Measurements from ENCODE around the gene ARHGAP26.

ARHGAP26 gene

GRCh38 chr5:143254819-143255218 is 484.6 kb downstream of the ARHGAP26 start:
- H2AFZ ChIP-seq (ENCODE audit: low read length, unreplicated experiment) = no peak overlapping the region
- no peaks in the 10 kb centered on the region for H3K36me3 ChIP-seq (ENCODE audit: insufficient read depth, low read length)
- no peak overlapping the region for H3K27ac ChIP-seq (ENCODE audit: low read depth, low read length)
- H3K4me1 ChIP-seq (ENCODE audit: control insufficient read depth, insufficient read depth, low read length, unreplicated experiment) = peaks cover 5% of the 10 kb centered on the region
- no peaks in the 10 kb centered on the region for H3K79me2 ChIP-seq (ENCODE audit: control insufficient read depth, insufficient read depth, low read length, unreplicated experiment)
- no peak overlapping the region for H3K4me3 ChIP-seq (ENCODE audit: low read depth, low read length)
- no peaks in the 10 kb centered on the region for H3K27me3 ChIP-seq (ENCODE audit: insufficient read depth, low read length)

- Histone ChIP-seq H3K27me3 (ENCODE audit: insufficient read depth, low read length) (no peaks in the 10 kb centered on the region), H3K4me1 (ENCODE audit: control insufficient read depth, insufficient read depth, low read length, unreplicated experiment) (peaks cover 23% of the 10 kb centered on the region), H3K79me2 (ENCODE audit: control insufficient read depth, insufficient read depth, low read length, unreplicated experiment) (no peaks in the 10 kb centered on the region), H2AFZ (ENCODE audit: low read length, unreplicated experiment) (no peak overlapping the region), H3K36me3 (ENCODE audit: insufficient read depth, low read length) (no peaks in the 10 kb centered on the region), H3K27ac (ENCODE audit: low read depth, low read length) (no peak overlapping the region), H3K4me3 (ENCODE audit: low read depth, low read length) (no peak overlapping the region)
Observed at GRCh38 chr5:143258559-143259253, 488.5 kb downstream of the ARHGAP26 start.

- no peaks in the 10 kb centered on the region for H3K27me3 ChIP-seq (ENCODE audit: insufficient read depth, low read length)
- no peaks in the 10 kb centered on the region for H3K36me3 ChIP-seq (ENCODE audit: insufficient read depth, low read length)
- no peak overlapping the region for H3K27ac ChIP-seq (ENCODE audit: low read depth, low read length)
- no peaks in the 10 kb centered on the region for H3K79me2 ChIP-seq (ENCODE audit: control insufficient read depth, insufficient read depth, low read length, unreplicated experiment)
- H3K4me3 ChIP-seq (ENCODE audit: low read depth, low read length) = no peak overlapping the region
- H3K4me1 ChIP-seq (ENCODE audit: control insufficient read depth, insufficient read depth, low read length, unreplicated experiment) = peaks cover 23% of the 10 kb centered on the region
- no peak overlapping the region for H2AFZ ChIP-seq (ENCODE audit: low read length, unreplicated experiment)
Observed at GRCh38 chr5:143259254-143259605, 489.1 kb downstream of the ARHGAP26 start.

- no peaks in the 10 kb centered on the region for H3K79me2 ChIP-seq (ENCODE audit: control insufficient read depth, insufficient read depth, low read length, unreplicated experiment)
- no peaks in the 10 kb centered on the region for H3K27me3 ChIP-seq (ENCODE audit: insufficient read depth, low read length)
- H2AFZ ChIP-seq (ENCODE audit: low read length, unreplicated experiment) = peak overlapping the region; percentile 28
- peaks cover 23% of the 10 kb centered on the region for H3K4me1 ChIP-seq (ENCODE audit: control insufficient read depth, insufficient read depth, low read length, unreplicated experiment)
- H3K4me3 ChIP-seq (ENCODE audit: low read depth, low read length) = no peak overlapping the region
- no peaks in the 10 kb centered on the region; the same call in 1 of the 2 replicates for H3K36me3 ChIP-seq (ENCODE audit: insufficient read depth, low read length)
- H3K27ac ChIP-seq (ENCODE audit: low read depth, low read length) = peak overlapping the region; percentile 94
Observed at GRCh38 chr5:143261748-143262392, 491.7 kb downstream of the ARHGAP26 start.

GRCh38 chr5:143262393-143263174 is 492.4 kb downstream of the ARHGAP26 start:
- no peaks in the 10 kb centered on the region for H3K79me2 ChIP-seq (ENCODE audit: control insufficient read depth, insufficient read depth, low read length, unreplicated experiment)
- H3K4me1 ChIP-seq (ENCODE audit: control insufficient read depth, insufficient read depth, low read length, unreplicated experiment) = peaks cover 23% of the 10 kb centered on the region
- no peaks in the 10 kb centered on the region; the same call in 1 of the 2 replicates for H3K36me3 ChIP-seq (ENCODE audit: insufficient read depth, low read length)
- no peaks in the 10 kb centered on the region for H3K27me3 ChIP-seq (ENCODE audit: insufficient read depth, low read length)
- peak overlapping the region; percentile 94 for H3K27ac ChIP-seq (ENCODE audit: low read depth, low read length)
- H2AFZ ChIP-seq (ENCODE audit: low read length, unreplicated experiment) = no peak overlapping the region
- H3K4me3 ChIP-seq (ENCODE audit: low read depth, low read length) = no peak overlapping the region

- Histone ChIP-seq H3K27me3 (ENCODE audit: insufficient read depth, low read length) (no peaks in the 10 kb centered on the region), H2AFZ (ENCODE audit: low read length, unreplicated experiment) (peak overlapping the region; percentile 50), H3K27ac (ENCODE audit: low read depth, low read length) (peak overlapping the region; percentile 94), H3K36me3 (ENCODE audit: insufficient read depth, low read length) (no peaks in the 10 kb centered on the region; the same call in 1 of the 2 replicates), H3K4me3 (ENCODE audit: low read depth, low read length) (no peak overlapping the region), H3K4me1 (ENCODE audit: control insufficient read depth, insufficient read depth, low read length, unreplicated experiment) (peaks cover 23% of the 10 kb centered on the region), H3K79me2 (ENCODE audit: control insufficient read depth, insufficient read depth, low read length, unreplicated experiment) (no peaks in the 10 kb centered on the region)
Observed at GRCh38 chr5:143263272-143263810, 493.2 kb downstream of the ARHGAP26 start.

- no peak overlapping the region for H3K4me3 ChIP-seq (ENCODE audit: low read depth, low read length)
- peaks cover 23% of the 10 kb centered on the region for H3K4me1 ChIP-seq (ENCODE audit: control insufficient read depth, insufficient read depth, low read length, unreplicated experiment)
Observed at GRCh38 chr5:143265995-143266394, 495.8 kb downstream of the ARHGAP26 start.

GRCh38 chr5:143267186-143267585 is 497.0 kb downstream of the ARHGAP26 start:
- Histone ChIP-seq H3K36me3 (ENCODE audit: insufficient read depth, low read length) (no peaks in the 10 kb centered on the region; the same call in 1 of the 2 replicates), H3K27me3 (ENCODE audit: insufficient read depth, low read length) (no peaks in the 10 kb centered on the region), H2AFZ (ENCODE audit: low read length, unreplicated experiment) (no peak overlapping the region), H3K79me2 (ENCODE audit: control insufficient read depth, insufficient read depth, low read length, unreplicated experiment) (no peaks in the 10 kb centered on the region), H3K4me3 (ENCODE audit: low read depth, low read length) (no peak overlapping the region), H3K27ac (ENCODE audit: low read depth, low read length) (no peak overlapping the region), H3K4me1 (ENCODE audit: control insufficient read depth, insufficient read depth, low read length, unreplicated experiment) (peaks cover 14% of the 10 kb centered on the region)

More at GRCh38 chr5:143265995-143266394, 495.8 kb downstream of the ARHGAP26 start:
- Histone ChIP-seq H2AFZ (ENCODE audit: low read length, unreplicated experiment) (no peak overlapping the region), H3K79me2 (ENCODE audit: control insufficient read depth, insufficient read depth, low read length, unreplicated experiment) (no peaks in the 10 kb centered on the region), H3K27ac (ENCODE audit: low read depth, low read length) (no peak overlapping the region), H3K36me3 (ENCODE audit: insufficient read depth, low read length) (no peaks in the 10 kb centered on the region; the same call in 1 of the 2 replicates), H3K27me3 (ENCODE audit: insufficient read depth, low read length) (no peaks in the 10 kb centered on the region)

- Histone ChIP-seq H3K4me3 (ENCODE audit: low read depth, low read length) (no peak overlapping the region), H3K4me1 (ENCODE audit: control insufficient read depth, insufficient read depth, low read length, unreplicated experiment) (peaks cover 3% of the 10 kb centered on the region), H3K27ac (ENCODE audit: low read depth, low read length) (no peak overlapping the region), H2AFZ (ENCODE audit: low read length, unreplicated experiment) (no peak overlapping the region), H3K79me2 (ENCODE audit: control insufficient read depth, insufficient read depth, low read length, unreplicated experiment) (no peaks in the 10 kb centered on the region), H3K27me3 (ENCODE audit: insufficient read depth, low read length) (no peaks in the 10 kb centered on the region), H3K36me3 (ENCODE audit: insufficient read depth, low read length) (no peaks in the 10 kb centered on the region; the same call in 1 of the 2 replicates)
Observed at GRCh38 chr5:143268388-143268787, 498.2 kb downstream of the ARHGAP26 start.

GRCh38 chr5:143271431-143271830 is 501.3 kb downstream of the ARHGAP26 start:
- no peaks in the 10 kb centered on the region for H3K4me1 ChIP-seq (ENCODE audit: control insufficient read depth, insufficient read depth, low read length, unreplicated experiment)
- H3K4me3 ChIP-seq (ENCODE audit: low read depth, low read length) = no peak overlapping the region
- H3K27me3 ChIP-seq (ENCODE audit: insufficient read depth, low read length) = no peaks in the 10 kb centered on the region
- H3K36me3 ChIP-seq (ENCODE audit: insufficient read depth, low read length) = no peaks in the 10 kb centered on the region; the same call in 1 of the 2 replicates
- H3K27ac ChIP-seq (ENCODE audit: low read depth, low read length) = no peak overlapping the region
- no peak overlapping the region for H2AFZ ChIP-seq (ENCODE audit: low read length, unreplicated experiment)
- H3K79me2 ChIP-seq (ENCODE audit: control insufficient read depth, insufficient read depth, low read length, unreplicated experiment) = no peaks in the 10 kb centered on the region
